ENCODE results near the gene SH2D7.

The SH2D7 gene

DNA sequence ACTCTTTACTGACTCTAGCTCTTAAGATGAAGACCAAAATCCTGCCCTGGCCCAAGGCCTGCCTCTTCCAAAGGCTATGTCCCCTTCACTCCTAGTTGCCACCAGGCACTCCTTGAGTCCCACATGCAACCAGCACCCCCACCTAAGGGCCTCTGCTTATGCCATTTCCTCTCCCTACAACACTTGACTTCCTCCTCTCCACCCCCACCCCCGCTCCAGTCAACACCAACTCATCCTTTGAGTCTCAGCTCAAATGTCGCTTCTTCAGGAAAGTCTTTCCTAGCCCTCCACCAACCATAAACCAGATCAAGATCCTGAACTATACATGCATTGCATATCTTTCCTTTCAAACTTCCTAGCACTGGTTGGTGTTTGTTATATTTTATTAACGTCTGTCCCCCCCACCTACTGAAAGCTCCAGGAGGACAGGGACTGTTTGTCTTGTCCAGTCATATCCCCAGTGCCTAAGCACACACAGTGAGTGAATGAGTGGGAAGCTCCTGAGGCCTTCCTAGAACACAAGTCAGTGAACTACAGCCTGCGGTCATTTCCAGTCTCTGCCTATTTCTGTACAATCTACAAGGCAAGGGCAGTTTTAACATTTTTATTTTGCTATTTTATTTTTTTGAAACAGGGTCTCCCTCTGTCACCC lies 22.2 kb upstream of the SH2D7 start:
- no peak overlapping the region for H3K4me3 ChIP-seq (ENCODE audit: low read depth, low read length)
- DNase-seq (ENCODE audit: low read depth): no peak
- in situ Hi-C loops (cut with HindIII; ENCODE audit: low sequenced_read_pairs): no loop called here
- TF ChIP-seq, protein P1, sequence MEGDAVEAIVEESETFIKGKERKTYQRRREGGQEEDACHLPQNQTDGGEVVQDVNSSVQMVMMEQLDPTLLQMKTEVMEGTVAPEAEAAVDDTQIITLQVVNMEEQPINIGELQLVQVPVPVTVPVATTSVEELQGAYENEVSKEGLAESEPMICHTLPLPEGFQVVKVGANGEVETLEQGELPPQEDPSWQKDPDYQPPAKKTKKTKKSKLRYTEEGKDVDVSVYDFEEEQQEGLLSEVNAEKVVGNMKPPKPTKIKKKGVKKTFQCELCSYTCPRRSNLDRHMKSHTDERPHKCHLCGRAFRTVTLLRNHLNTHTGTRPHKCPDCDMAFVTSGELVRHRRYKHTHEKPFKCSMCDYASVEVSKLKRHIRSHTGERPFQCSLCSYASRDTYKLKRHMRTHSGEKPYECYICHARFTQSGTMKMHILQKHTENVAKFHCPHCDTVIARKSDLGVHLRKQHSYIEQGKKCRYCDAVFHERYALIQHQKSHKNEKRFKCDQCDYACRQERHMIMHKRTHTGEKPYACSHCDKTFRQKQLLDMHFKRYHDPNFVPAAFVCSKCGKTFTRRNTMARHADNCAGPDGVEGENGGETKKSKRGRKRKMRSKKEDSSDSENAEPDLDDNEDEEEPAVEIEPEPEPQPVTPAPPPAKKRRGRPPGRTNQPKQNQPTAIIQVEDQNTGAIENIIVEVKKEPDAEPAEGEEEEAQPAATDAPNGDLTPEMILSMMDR (IDR thresholded peaks at IDR 0.05; ENCODE audit: low read depth, low read length, missing control alignments): no peak

DNA sequence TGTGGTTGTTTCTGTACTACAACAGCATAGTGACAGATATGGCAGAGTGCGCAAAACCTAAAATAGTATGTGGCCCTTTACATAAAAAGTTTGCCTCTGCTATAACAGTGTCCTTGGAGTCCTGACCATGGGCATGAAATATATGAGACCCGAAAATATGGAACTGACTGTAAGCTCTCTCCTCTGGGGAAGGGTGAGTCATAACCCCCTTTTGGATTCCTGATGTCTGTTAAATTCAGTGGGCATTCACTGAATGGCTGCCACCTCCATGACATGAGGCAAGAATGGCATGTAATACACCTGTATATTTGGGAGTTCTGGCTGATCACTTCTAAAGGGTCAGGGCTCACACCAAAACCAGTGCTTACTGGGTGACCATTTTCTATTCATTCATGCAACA lies 21.0 kb upstream of the SH2D7 start:
- in situ Hi-C loops (cut with HindIII; ENCODE audit: low sequenced_read_pairs): no loop called here

DNA sequence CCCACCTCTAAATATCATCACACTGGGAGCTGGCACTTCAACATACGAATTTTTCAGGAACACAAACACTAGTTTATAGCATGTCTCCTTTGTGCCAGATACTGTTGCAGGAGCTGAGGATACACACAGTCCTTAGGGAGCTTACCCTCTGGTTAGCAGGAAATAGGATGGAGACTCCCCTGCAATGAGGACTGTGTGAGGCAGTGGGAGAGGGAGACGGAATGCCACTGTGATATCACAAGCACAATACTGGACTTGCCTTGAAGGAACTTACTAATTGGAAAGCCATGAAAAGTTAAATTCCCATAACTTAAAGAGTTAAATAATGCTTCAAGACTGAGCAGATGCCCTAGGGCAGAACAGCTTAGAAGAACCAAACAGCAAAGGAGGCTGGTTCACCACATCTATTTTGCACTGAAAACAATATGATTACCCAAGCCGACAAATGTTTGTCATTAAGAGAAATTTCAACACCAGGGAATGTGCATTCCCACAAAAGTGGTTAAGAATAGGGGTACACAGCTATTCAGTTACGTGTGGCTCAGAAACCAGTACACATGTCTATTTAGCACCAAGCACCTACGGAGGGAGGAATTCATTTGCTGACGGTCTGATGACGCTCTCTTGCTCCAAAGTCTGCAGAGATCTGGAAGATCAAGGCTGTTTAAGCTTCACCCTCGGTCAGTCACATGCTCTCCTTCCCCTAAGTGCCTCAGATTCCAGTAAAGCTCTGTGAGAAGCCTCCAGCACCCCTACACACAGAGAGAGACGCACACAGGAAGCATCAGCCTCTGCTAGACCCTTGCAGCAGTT lies 20.1 kb upstream of the SH2D7 start:
- in situ Hi-C loops (cut with HindIII; ENCODE audit: low sequenced_read_pairs): no loop called here
- no peak for DNase-seq (ENCODE audit: low read depth)
- TF ChIP-seq, protein P1 (IDR thresholded peaks at IDR 0.05; ENCODE audit: low read depth, low read length, missing control alignments): no peak
- no peak overlapping the region for H3K4me3 ChIP-seq (ENCODE audit: low read depth, low read length)

More for the DNA sequence above, 21.0 kb upstream of the SH2D7 start:
- TF ChIP-seq, protein P1 (IDR thresholded peaks at IDR 0.05; ENCODE audit: low read depth, low read length, missing control alignments): no peak
- H3K4me3 ChIP-seq (ENCODE audit: low read depth, low read length): no peak overlapping the region
- no peak for DNase-seq (ENCODE audit: low read depth)

DNA sequence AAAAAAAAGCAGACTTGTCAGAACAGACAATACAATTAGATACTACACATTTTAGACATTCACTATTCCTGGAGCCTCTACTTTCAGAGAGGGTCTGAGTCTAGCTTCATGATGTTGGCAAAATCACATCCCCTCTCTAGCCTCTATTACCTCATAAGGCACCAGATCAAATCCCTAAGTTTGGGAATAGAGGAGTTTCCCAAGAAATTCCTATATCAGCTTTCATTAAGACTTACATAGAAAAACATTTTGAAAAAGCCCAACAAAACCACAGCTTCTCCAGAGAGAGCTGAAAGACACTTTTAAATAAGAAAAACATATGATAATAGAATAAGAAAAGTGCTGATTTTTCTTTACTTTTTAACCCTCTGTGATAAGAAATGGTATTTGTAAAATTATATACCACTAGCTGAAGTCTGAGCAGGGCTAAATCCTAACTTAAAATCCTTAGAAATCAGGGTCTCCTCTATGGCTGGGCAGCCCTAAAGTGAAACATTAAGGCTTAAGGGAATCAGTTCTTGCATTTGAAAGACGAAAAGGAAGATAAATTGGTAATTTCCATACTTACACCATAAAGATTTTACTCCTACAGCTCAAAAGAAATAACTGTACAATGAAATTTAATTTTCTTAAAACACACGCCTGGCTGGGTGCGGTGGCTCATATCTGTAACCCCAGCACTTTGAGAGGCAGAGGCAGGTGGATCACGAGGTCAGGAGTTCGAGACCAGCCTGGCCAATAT lies 19.1 kb upstream of the SH2D7 start:
- no peak overlapping the region for H3K4me3 ChIP-seq (ENCODE audit: low read depth, low read length)
- in situ Hi-C loops (cut with HindIII; ENCODE audit: low sequenced_read_pairs): no loop called here
- DNase-seq (ENCODE audit: low read depth): no peak
- TF ChIP-seq, protein P1 (IDR thresholded peaks at IDR 0.05; ENCODE audit: low read depth, low read length, missing control alignments): no peak

DNA sequence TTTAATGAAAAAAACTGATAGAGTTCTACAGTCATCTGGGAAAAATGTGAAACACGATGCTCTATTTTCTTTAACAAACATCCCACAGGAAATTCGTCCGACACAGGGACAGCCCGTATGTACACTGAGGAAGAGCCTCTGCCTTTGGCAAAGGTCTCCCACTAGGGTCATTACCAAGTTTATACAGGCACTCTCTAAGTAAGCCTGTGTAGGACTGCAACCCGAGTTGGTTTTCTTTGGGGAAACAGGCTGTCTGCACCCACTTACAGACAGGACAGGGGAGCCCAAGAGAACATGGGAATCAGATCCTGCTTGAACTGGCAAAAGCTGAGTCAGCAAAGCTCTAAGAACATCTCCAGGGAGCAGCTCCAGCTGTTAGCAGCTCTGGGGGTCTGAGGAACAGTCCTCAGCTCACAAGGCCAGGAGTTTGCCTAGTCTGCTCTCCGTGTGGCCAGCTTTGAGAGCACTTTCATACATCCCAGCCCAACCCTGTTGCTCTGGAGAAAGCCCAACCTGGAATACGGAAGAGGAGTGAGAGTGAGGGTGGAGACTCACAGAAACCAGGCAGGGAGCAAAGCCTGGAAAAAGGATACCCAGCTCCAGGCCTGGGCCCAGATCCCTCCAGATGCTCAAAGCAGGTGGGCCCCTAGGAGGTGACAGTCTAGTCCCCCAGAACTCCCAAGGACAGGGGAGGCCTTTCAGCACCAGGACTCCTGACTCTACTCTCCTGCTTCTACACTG lies 16.7 kb upstream of the SH2D7 start:
- peak overlapping the region; percentile 72 for H3K4me3 ChIP-seq (ENCODE audit: low read depth, low read length)
- in situ Hi-C loops (cut with HindIII; ENCODE audit: low sequenced_read_pairs): no loop called here
- TF ChIP-seq, protein P1 (IDR thresholded peaks at IDR 0.05; ENCODE audit: low read depth, low read length, missing control alignments): no peak
- peak; percentile 77 for DNase-seq (ENCODE audit: low read depth)

All from astrocyte of the cerebellum (primary cell).